HCT116 (cell line): ENCODE data around the gene SEMA3B. TPM values are rescaled to one million over a fixed set of nuclear protein-coding genes. Genes with fewer than 3 reads are reported as not detected.
"Not testable (repeated sequence)": the region's sequence is repeated elsewhere in the genome, so short reads cannot be mapped to it uniquely, and the experiment has no call there.

Source experiments
- ATAC-seq: fragments of 200-7000 bp; cut with Tn5 transposase; 2 replicates; pipeline ENCODE4 v1.9.1; 2020; ENCODE audit warnings: mild to moderate bottlenecking, moderate library complexity
- BruUV-seq: library from RNA; stranded (reverse); fragments of 400-500 nt; replicated peaks from 2 replicates; lab custom pipeline; 2021; lab: Mats Ljungman, UMichigan
- CTCF ChIA-PET: fragments of 300-600 bp; sonication (Branson Sonifier 250); formaldehyde crosslinking; loops from one replicate; lab custom pipeline; 2021; ENCODE audit warnings: antibody characterized with exemption; lab: Charles Lee
- POLR2A ChIA-PET: fragments of 300-600, 350-600 bp; sonication (Branson Sonifier 250); formaldehyde crosslinking; loops from one replicate; lab custom pipeline; 2021; ENCODE audit warnings: antibody characterized with exemption; lab: Charles Lee
- RAD21 ChIA-PET, 2 experiments: fragments of 300-600 bp; sonication (Branson Sonifier 250); formaldehyde crosslinking; loops; one replicate each; lab custom pipeline; 2023; ENCODE audit warnings: low total read pairs in 2 of 2; ENCODE audit not compliant: uncharacterized antibody in 2 of 2, unreplicated experiment in 2 of 2, low non-redundant PET in 1 of 2; lab: Charles Lee
- DNase-seq: peaks from one replicate; pipeline ENCODE4 v3.0.0-alpha.2; 2010; ENCODE audit warnings: low read depth, low spot score
- H2AFZ ChIP-seq: fragments of 200-600 bp; shearing (Covaris generic), sonication (generic); 2 replicates; pipeline ENCODE4 v1.6.1; 2017; ENCODE audit warnings: low read depth, mixed run types, mixed read lengths, antibody characterized with exemption, low read length; ENCODE audit not compliant: poor library complexity, severe bottlenecking
- H3K27ac ChIP-seq: 2 replicates; pipeline ENCODE4 v1.5.1; 2012; ENCODE audit warnings: low read depth, low read length
- H3K27me3 ChIP-seq: fragments of 200-600 bp; sonication (generic); 2 replicates; pipeline ENCODE4 v1.6.1; 2016; ENCODE audit warnings: mixed run types, low read length, mixed read lengths; ENCODE audit not compliant: insufficient read depth
- H3K36me3 ChIP-seq, 2 experiments: fragments of 200-500 bp in 1 of 2; fragments of 200-600 bp in 1 of 2; sonication (Bioruptor generic) in 1 of 2; sonication (generic) in 1 of 2; 2 replicates each; pipeline versions ENCODE4 v1.5.1 to v1.6.1; 2014 to 2016; ENCODE audit warnings: low read length in 2 of 2, inconsistent platforms in 1 of 2, mixed read lengths in 1 of 2, mixed run types in 1 of 2; ENCODE audit not compliant: insufficient read depth in 2 of 2, control insufficient read depth in 1 of 2
- H3K4me1 ChIP-seq, 2 experiments: fragments of 200-600 bp in 1 of 2; sonication (generic) in 1 of 2; 2 replicates each; pipeline versions ENCODE4 v1.5.1 to v1.6.1; 2012 to 2017; ENCODE audit warnings: low read length in 2 of 2, inconsistent platforms in 1 of 2, mild to moderate bottlenecking in 1 of 2, mixed read lengths in 1 of 2, mixed run types in 1 of 2, moderate library complexity in 1 of 2; ENCODE audit not compliant: insufficient read depth in 2 of 2, control insufficient read depth in 1 of 2
- H3K4me2 ChIP-seq: fragments of 200-600 bp; sonication (generic); 2 replicates; pipeline ENCODE4 v1.6.1; 2017; ENCODE audit warnings: mixed run types, low read length, mixed read lengths
- H3K4me3 ChIP-seq, 2 experiments: fragments of 200-600 bp in 1 of 2; sonication (generic) in 1 of 2; replicated peaks in 1 of 2; 2 replicates each; pipeline ENCODE4 v1.5.1; 2011 to 2016; ENCODE audit warnings: low read length in 2 of 2, control low read depth in 1 of 2, low read depth in 1 of 2, mild to moderate bottlenecking in 1 of 2, mixed read lengths in 1 of 2, mixed run types in 1 of 2
- H3K79me2 ChIP-seq: fragments of 200-600 bp; sonication (generic); 2 replicates; pipeline ENCODE4 v1.6.1; 2017; ENCODE audit warnings: mild to moderate bottlenecking, mixed run types, low read length, moderate library complexity, mixed read lengths; ENCODE audit not compliant: insufficient read depth
- H3K9ac ChIP-seq: fragments of 200-600 bp; sonication (generic); 2 replicates; pipeline ENCODE4 v1.6.1; 2016; ENCODE audit warnings: low read length, mixed read lengths
- H3K9me2 ChIP-seq: fragments of 200-600 bp; sonication (generic), shearing (Covaris generic); 2 replicates; pipeline ENCODE4 v1.6.1; 2017; ENCODE audit warnings: mixed run types, mild to moderate bottlenecking, moderate library complexity; ENCODE audit not compliant: insufficient read depth
- H3K9me3 ChIP-seq, 2 experiments: fragments of 200-500 bp in 1 of 2; fragments of 200-600 bp in 1 of 2; sonication (Bioruptor generic) in 1 of 2; sonication (generic) in 1 of 2; 2 replicates each; pipeline ENCODE4 v1.6.1; 2014 to 2017; ENCODE audit warnings: low read length in 2 of 2, mixed read lengths in 2 of 2, inconsistent platforms in 1 of 2, low read depth in 1 of 2, mild to moderate bottlenecking in 1 of 2, mixed run types in 1 of 2, moderate library complexity in 1 of 2; ENCODE audit not compliant: control insufficient read depth in 1 of 2, insufficient read depth in 1 of 2
- H4K20me1 ChIP-seq: fragments of 200-600 bp; sonication (generic), shearing (Covaris generic); 2 replicates; pipeline ENCODE4 v1.6.1; 2017; ENCODE audit warnings: mixed run types, mild to moderate bottlenecking, moderate library complexity; ENCODE audit not compliant: insufficient read depth
- CBX3 ChIP-seq: IDR thresholded peaks from 2 replicates; pipeline ENCODE4 v1.6.1; 2012; ENCODE audit warnings: low read depth
- EGR1 ChIP-seq: IDR thresholded peaks from 2 replicates; pipeline ENCODE4 v1.6.1; 2012; ENCODE audit warnings: low read depth
- ELF1 ChIP-seq: IDR thresholded peaks from 2 replicates; pipeline ENCODE4 v1.6.1; 2012; ENCODE audit warnings: low read depth, borderline replicate concordance
- EZH2phosphoT487 ChIP-seq: fragments of 200-600 bp; IDR thresholded peaks from 2 replicates; pipeline ENCODE4 v1.6.1; 2018; ENCODE audit warnings: antibody characterized with exemption, borderline replicate concordance
- FOSL1 ChIP-seq: IDR thresholded peaks from 2 replicates; pipeline ENCODE4 v1.6.1; 2012; ENCODE audit warnings: low read depth
- JUND ChIP-seq: IDR thresholded peaks from 2 replicates; pipeline ENCODE4 v1.6.1; 2012
- SIN3A ChIP-seq: IDR thresholded peaks from 2 replicates; pipeline ENCODE4 v1.6.1; 2012; ENCODE audit warnings: low read depth
- SP1 ChIP-seq: IDR thresholded peaks from 2 replicates; pipeline ENCODE4 v1.6.1; 2012; ENCODE audit warnings: low read depth
- SRF ChIP-seq: IDR thresholded peaks from 2 replicates; pipeline ENCODE4 v1.6.1; 2012; ENCODE audit warnings: low read depth
- YY1 ChIP-seq: IDR thresholded peaks from 2 replicates; pipeline ENCODE4 v1.6.1; 2011; ENCODE audit warnings: low read length, low read depth, moderate library complexity, mild to moderate bottlenecking; ENCODE audit not compliant: insufficient replicate concordance; ENCODE audit errors: extremely low read depth
- ZFX ChIP-seq: fragments of 450-650 bp; IDR thresholded peaks from 2 replicates; pipeline ENCODE4 v1.6.1; 2017
- intact Hi-C: fragments of 100-400 bp; cut with micrococcal nuclease; formaldehyde crosslinking; loops from 2 replicates; pipeline ENCODE4 v1.10.0; 2022
- total RNA-seq: library from RNA; stranded (reverse); gene quantifications from one replicate; pipeline ENCODE4 v1.2.1, GENCODE V29; 2021; ENCODE audit not compliant: unreplicated experiment
- TF ChIP-seq, protein P1 (sequence below): IDR thresholded peaks from 2 replicates; pipeline ENCODE4 v1.6.1; 2011; ENCODE audit warnings: mild to moderate bottlenecking, low read length, moderate library complexity; ENCODE audit not compliant: insufficient replicate concordance; ENCODE audit errors: extremely low read depth
- TF ChIP-seq, protein P2 (sequence below): IDR thresholded peaks from 2 replicates; pipeline ENCODE4 v1.6.1; 2012

Gene SEMA3B
- total RNA-seq, 1 experiment from 2014 or later, result 46.2 TPM

DNA sequence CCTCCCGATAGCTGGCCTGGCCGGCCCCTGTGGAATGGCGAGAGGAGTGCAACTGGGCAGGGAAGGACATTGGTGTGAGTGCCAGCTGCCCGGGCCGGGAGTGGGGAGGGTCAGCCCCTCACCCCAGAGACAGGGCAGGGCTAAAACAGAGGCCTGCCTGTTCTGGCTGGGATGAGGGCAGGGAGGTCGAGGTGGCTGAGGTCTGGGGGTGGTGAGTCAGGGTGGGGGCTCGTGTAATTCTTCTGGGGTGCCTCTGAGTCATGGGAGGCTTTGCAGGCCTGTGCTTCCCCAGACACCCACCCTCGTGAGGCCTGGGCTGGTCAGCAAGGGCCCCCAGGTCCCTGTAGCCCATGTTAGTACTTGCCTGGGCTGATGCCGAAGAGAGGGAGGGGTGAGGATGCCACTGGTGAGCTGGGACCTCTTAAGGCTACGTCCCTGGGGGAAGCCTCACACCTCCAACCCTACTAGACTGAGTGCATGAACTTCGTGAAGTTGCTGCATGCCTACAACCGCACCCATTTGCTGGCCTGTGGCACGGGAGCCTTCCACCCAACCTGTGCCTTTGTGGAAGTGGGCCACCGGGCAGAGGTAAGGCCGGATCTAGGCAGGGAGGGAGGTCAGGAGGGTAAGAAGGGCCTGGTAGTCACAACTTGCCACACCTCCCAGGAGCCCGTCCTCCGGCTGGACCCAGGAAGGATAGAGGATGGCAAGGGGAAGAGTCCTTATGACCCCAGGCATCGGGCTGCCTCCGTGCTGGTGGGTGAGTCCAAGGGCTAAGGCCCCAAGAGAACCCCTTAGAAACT, 1.7 kb downstream of the SEMA3B start (continued):
- TF ChIP-seq, protein P1, sequence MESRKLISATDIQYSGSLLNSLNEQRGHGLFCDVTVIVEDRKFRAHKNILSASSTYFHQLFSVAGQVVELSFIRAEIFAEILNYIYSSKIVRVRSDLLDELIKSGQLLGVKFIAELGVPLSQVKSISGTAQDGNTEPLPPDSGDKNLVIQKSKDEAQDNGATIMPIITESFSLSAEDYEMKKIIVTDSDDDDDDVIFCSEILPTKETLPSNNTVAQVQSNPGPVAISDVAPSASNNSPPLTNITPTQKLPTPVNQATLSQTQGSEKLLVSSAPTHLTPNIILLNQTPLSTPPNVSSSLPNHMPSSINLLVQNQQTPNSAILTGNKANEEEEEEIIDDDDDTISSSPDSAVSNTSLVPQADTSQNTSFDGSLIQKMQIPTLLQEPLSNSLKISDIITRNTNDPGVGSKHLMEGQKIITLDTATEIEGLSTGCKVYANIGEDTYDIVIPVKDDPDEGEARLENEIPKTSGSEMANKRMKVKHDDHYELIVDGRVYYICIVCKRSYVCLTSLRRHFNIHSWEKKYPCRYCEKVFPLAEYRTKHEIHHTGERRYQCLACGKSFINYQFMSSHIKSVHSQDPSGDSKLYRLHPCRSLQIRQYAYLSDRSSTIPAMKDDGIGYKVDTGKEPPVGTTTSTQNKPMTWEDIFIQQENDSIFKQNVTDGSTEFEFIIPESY, result no peak
- TF ChIP-seq FOSL1, result no peak
- no peak for TF ChIP-seq ZFX
- TF ChIP-seq SRF, result no peak
- no peak for TF ChIP-seq ELF1
- TF ChIP-seq CBX3, result no peak
- TF ChIP-seq, protein P2, sequence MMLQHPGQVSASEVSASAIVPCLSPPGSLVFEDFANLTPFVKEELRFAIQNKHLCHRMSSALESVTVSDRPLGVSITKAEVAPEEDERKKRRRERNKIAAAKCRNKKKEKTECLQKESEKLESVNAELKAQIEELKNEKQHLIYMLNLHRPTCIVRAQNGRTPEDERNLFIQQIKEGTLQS, result no peak
- TF ChIP-seq SP1, result no peak
- no peak for TF ChIP-seq SIN3A
- TF ChIP-seq EGR1, result no peak
- no peak for TF ChIP-seq EZH2phosphoT487
- TF ChIP-seq, all 23 proteins: peak for 0

DNA sequence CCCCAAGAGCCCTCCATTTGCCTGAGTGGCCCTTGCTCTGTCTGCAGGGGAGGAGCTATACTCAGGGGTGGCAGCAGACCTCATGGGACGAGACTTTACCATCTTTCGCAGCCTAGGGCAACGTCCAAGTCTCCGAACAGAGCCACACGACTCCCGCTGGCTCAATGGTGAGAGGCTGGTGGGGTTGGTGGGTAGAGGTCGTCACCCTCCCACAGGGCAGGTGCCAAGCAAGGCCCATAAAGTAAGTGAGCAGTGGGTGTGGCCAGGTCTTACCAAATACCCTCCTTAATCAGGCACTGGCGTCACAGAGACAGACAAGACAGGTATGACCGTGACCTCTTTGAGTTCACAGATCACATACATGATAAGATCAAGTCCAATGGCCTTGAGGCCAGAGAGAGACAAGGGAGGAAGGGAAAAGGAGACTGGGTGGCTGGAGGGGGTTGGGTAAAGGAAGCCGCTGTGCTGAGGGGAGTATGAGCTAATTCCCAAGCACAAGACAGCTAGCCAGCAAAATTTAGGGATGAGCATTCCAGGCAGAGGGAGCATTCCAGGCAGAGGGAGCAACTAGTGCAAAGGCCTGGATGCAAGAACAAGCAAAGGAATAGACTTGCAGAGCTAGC, 2.5 kb downstream of the SEMA3B start:
- intact Hi-C loops, result loop anchor here (5.0 kb wide), 1 partner anchor 149 kb away; no protein-coding TSS in a partner anchor
- Histone ChIP-seq H3K4me2 (peak overlapping the region; percentile 12; the same call in 1 of the 2 replicates), H4K20me1 (no peaks in the 10 kb centered on the region), H3K36me3 (no peaks in the 10 kb centered on the region), H2AFZ (no peak overlapping the region), H3K79me2 (no peaks in the 10 kb centered on the region), H3K9me3 (no peaks in the 10 kb centered on the region), H3K27me3 (no peaks in the 10 kb centered on the region), H3K27ac (no peak overlapping the region; the same call in 1 of the 2 replicates), H3K9me2 (no peaks in the 10 kb centered on the region), H3K9ac (no peak overlapping the region), H3K4me3 (no peak overlapping the region), H3K4me1 (peaks cover 65 to 79% of the 10 kb centered on the region in 2 experiments)
- no peak for DNase-seq
- ChIA-PET POLR2A (interaction anchor here (1.0 to 1.5 kb wide), 2 partner anchors 21 to 36 kb away, joined by 3 to 4 read pairs; partner anchors contain the start of genes GNAI2 and IFRD2), RAD21 (interaction anchor here (1.1 to 1.9 kb wide), 2 partner anchors 11 kb away, joined by 4 to 7 read pairs; no protein-coding TSS in a partner anchor), CTCF (interaction anchor here (1.1 to 3.4 kb wide), 5 partner anchors 11 to 77 kb away, joined by 3 to 27 read pairs (median 9); no protein-coding TSS in a partner anchor)
- BruUV-seq, result no TSS peak
- TF ChIP-seq YY1 (no peak), FOSL1 (no peak), SRF (no peak), JUND (no peak), ELF1 (no peak), ZFX (no peak), CBX3 (no peak), SIN3A (no peak)
- TF ChIP-seq, protein P2, result no peak
- no peak for ATAC-seq

DNA sequence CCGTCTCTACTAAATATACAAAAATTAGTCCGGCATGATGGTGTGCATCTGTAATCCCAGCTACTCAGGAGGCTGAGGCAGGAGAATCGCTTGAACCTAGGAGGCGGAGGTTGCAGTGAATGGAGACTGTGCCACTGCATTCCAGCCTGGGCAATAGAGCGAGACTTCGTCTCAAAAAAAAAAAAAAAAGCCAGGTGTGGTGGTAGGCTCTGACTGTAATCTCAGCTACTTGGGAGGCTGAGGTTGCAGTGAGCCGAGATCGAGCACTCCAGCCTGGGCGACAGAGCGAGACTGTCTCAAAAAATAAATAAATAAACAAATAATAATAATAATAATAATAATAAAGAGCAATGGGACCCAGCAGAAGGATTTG, 3.6 kb downstream of the SEMA3B start:
- not testable (repeated sequence) for H3K36me3 ChIP-seq, ATAC-seq, DNase-seq, H4K20me1 ChIP-seq, H3K9me3 ChIP-seq, H3K9ac ChIP-seq, H3K9me2 ChIP-seq, BruUV-seq, H3K27ac ChIP-seq, H2AFZ ChIP-seq, H3K79me2 ChIP-seq, H3K27me3 ChIP-seq, H3K4me3 ChIP-seq
- POLR2A ChIA-PET, result interaction anchor here (0.6 kb wide), 1 partner anchor 11 kb away, joined by 3 read pairs; no protein-coding TSS in a partner anchor
- Histone ChIP-seq H3K4me1 (peaks cover 57 to 68% of the 10 kb centered on the region in 2 experiments), H3K4me2 (peak overlapping the region; percentile 96)
- RAD21 ChIA-PET, result interaction anchor here (0.7 to 1.9 kb wide), 3 partner anchors 12 to 62 kb away, joined by 4 to 7 read pairs (median 7); no protein-coding TSS in a partner anchor
- CTCF ChIA-PET, result interaction anchor here (0.7 to 3.4 kb wide), 4 partner anchors 13 to 78 kb away, joined by 4 to 27 read pairs (median 8); no protein-coding TSS in a partner anchor
- intact Hi-C loops, result loop anchor here (5.0 kb wide), 1 partner anchor 150 kb away; no protein-coding TSS in a partner anchor
